ENCODE data around the gene TBK1.

- no peak for TF ChIP-seq CTCF (IDR thresholded peaks at IDR 0.05 in 8 of 11, conservative IDR thresholded peaks at IDR 0.05 in 3 of 11)
- TF ChIP-seq POLR2A (IDR thresholded peaks at IDR 0.05) = no peak
- no peak for TF ChIP-seq POLR2AphosphoS5 (IDR thresholded peaks at IDR 0.05)
Measured at GRCh38 chr12:64534672-64535199, 82.8 kb downstream of the TBK1 start.

Data from spleen (tissue), 7 donors.